HG02840 (cell line): Measurements from ENCODE around the gene FSTL5.
"Not testable (repeated sequence)": the region's sequence is repeated elsewhere in the genome, so short reads cannot be mapped to it uniquely, and the experiment has no call there.

ENCODE experiments used
- ATAC-seq: cut with Tn5 transposase; IDR thresholded peaks from one replicate; pipeline ENCODE4 v1.9.1; 2021; ENCODE audit warnings: mild to moderate bottlenecking, moderate library complexity, moderate number of reproducible peaks; ENCODE audit not compliant: unreplicated experiment, low FRiP score

Gene FSTL5

DNA sequence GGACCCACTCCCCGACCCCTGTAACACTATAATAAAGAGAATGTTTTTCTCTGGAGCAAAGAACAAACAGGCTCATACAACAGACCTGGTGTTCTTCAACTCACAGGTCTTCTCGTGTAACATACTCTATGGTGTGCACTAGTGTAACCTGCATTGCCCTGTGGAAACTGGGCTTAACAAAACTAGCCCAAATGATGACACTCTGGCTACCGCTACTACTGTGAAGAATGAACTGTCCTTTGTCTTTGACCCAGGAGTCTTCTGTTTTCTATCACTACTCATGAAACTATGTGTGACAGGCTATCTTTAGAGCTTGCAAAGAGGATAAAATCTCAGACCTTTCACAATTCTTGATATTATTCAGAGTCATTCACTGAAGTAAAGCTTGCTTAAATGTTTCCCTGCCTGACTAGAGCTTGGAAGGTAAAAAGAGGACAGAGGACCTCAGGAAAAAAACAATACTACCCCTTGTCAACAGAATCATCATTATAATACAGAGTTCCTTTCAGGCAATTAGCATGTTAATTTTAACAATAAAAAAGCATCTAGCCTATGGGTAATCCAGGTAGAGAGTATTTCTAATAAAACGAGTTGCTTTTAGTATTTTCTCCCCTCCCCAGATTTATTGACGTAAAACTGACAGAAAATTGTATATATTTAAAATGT is 59.2 kb downstream of the FSTL5 start:
- ATAC-seq: no peak

GRCh38 chr4:162103908-162104307 is 59.9 kb downstream of the FSTL5 start:
- ATAC-seq: not testable (repeated sequence)

GRCh38 chr4:162102713-162103112 is 61.1 kb downstream of the FSTL5 start:
- no peak for ATAC-seq

DNA sequence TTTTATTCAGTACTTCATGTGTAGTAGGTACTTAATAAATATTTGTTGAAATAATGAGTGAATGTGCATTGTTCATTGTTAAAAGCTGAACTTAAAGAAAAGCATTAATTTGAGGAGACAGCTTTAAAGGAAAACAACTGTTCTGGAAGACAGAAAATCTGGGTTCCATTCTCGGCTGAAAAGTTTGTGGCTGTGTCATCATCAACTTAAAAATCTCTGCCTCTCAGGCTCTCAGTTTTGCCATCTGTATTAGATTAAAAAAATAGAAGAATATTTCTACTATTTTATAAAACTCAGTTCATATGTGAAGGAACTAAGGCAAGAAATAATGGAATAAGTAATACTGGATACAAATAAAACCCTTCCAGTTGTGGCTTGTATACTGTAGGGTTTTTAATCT is 62.5 kb downstream of the FSTL5 start:
- no peak for ATAC-seq

- no peak for ATAC-seq
Observed at GRCh38 chr4:162075726-162076125, 88.1 kb downstream of the FSTL5 start.

GRCh38 chr4:162061214-162061613 is 102.6 kb downstream of the FSTL5 start:
- no peak for ATAC-seq

DNA sequence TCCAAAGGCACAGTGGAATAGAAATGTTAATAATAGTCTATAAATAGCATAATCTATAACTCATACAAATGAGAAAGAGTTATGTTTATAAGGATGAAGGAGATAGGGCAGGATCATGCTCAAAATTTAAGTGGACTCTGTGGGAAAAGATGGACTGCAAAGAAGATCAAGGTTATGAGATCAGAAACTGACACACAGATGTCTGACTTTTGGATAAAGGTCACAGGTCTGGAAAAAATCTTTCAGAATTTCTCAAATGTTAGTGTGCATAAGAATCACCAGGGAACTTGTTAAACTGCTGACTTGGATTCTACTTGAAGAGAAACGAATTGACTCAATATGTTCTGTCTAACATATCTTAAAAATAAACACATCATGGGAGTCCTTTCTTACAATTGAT is 104.1 kb downstream of the FSTL5 start:
- no peak for ATAC-seq

DNA sequence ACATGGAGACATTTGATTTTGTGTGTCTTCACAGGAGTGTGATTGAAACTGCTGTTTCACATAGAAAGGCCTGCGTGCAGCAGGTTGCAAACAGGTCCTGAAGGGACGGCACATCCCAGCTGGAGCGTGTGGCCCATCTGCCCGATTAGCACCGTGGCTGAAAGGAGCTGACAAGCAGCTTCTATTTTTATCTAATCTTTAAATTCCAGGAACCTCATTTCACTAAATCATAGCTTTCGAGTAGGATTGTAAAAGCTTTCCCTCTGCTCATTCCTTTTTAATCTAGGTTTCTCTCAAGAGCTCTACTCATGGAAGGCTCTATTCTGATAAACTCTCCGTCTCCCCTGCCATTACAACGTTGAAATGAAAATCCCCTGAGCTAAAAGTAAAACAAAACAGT is 106.8 kb downstream of the FSTL5 start:
- no peak for ATAC-seq

GRCh38 chr4:162046135-162046534 is 117.7 kb downstream of the FSTL5 start:
- no peak for ATAC-seq

- ATAC-seq: no peak
Observed at GRCh38 chr4:162038112-162038511, 125.7 kb downstream of the FSTL5 start.

DNA sequence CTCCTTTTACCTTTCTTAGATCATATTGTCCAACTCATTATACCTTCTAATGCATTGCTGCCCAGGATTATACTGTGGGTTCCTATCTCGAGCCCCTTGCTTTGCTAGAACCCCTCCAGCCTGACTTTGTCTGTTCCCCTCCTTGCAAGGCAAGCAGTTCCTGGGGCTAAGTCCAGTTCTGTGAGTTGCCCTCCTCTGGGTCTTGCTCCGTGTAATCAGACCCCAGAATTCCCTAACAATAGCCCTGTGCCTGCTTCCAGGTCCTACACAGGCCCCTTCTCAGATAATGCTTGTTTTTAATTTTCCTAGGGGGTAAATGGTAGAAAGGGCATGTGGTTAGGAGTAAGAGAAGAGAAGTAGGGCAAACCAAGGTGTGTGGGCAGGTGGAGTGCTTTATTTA is 145.9 kb downstream of the FSTL5 start:
- no peak for ATAC-seq

- no peak for ATAC-seq
Observed at GRCh38 chr4:162016991-162017390, 146.8 kb downstream of the FSTL5 start.

DNA sequence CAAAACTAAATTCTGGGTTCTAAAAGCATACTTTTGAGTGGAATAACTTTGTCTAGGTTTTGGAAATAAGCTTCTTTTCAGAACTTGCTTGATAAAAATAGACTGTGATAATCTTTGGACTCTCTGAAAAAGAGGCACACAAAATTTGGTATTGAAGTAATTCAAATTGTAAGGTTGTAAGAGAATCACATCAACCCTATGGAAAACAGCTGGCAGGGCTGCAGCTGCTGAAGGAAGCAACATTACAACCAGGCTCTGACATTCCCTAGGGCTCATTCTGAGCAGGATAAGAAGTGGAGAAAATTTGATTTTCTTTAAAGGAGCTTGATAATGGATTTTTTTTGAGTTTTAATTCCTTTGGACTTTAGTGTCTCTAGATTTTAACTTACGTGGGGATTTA is 147.6 kb downstream of the FSTL5 start:
- ATAC-seq: no peak

DNA sequence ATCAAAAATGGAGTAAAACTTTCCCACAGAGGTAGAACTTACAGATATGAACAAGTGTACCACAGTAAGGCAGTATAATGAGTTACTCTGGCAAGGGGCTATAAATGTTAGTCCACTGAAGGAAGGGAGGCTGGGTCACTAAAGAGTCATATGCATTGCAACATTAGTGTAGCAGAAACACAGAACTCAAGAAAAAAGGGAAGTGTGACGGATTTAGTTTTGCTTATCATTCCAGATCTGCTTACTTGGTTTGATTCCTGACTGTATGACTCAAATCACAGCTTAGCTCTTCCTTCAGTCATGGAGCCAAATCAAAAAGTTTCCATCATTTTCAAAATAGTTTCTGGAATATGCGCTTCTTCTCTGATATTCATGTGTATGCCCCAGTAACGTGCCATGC is 148.7 kb downstream of the FSTL5 start:
- ATAC-seq: no peak

DNA sequence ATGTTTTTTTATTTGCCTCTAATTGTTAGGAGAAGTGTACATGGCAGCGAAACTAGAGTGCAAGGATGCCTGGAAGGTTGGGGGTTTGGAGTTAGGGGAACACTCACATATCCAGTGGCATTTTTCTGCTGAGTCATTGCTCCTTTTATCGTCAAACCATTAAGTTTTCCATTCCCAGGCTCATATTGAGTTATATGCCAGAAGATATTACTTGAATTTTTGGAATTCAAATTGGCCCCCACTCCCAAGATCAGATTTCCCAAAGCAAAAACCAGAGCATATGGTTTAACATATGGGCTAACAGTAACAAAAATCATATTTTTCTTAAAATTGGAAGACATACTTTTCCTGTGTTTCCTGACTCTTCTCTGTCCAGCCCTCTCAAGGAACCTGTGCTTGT is 152.7 kb downstream of the FSTL5 start:
- no peak for ATAC-seq

GRCh38 chr4:162010362-162010761 is 153.4 kb downstream of the FSTL5 start:
- no peak for ATAC-seq

DNA sequence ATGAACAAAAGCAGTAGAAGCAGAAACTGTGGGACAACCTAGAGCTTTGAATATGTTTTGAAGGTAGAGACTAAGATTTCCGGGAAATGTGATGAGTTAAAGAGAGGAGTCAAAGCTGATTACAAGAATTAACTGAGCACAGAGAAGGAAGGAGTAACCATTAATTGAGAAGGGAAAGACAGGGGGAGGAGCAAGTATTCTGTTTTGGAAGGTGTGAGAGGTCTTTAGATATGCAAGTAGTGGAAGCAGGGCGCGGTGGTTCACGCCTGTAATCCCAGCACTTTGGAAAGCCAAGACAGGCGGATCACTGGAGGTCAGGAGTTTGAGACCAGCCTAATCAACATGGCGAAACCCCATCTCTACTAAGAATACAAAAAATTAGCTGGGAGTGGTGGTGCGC is 171.5 kb downstream of the FSTL5 start:
- ATAC-seq: no peak

- no peak for ATAC-seq
Observed at GRCh38 chr4:161991811-161992210, 172.0 kb downstream of the FSTL5 start.

- ATAC-seq: no peak
Observed at GRCh38 chr4:161990721-161991120, 173.1 kb downstream of the FSTL5 start.

DNA sequence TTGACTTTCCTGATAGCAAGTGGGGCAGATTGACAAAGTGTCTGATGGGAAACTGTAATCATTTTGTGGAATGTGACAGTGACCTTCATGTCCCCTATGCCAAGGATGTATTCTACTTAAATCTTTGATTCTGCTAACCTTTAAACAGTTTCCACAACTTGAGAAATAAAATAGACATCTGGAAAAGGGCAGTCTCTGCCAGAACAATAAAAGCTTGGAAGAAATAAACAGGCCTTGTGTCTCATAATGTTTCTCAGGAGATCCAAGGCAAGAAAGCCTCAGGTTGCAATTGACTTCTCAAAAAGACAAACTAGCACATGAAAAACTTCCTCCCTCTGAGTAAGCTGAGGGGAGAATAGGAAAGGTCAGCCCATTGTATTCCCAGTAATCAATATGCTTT is 174.9 kb downstream of the FSTL5 start:
- no peak for ATAC-seq

DNA sequence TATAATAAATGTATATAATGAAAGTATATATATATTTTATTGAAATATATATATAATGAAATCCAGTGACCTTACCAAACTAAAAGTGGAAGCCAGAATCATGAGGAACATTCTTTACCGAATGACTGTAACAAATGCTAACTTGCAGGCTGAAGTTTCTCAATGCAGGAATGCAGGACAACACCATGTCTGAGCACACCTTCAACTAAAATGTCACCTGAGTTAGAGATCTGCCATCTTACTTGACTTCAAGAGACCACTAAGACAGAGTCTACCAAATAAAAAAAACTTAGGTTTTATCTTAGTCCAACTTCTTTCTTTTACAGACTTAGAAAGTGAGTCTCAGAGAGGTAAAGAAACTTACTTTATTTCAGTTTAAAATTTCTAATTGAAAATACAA is 176.2 kb downstream of the FSTL5 start:
- no peak for ATAC-seq

GRCh38 chr4:161952382-161952781 is 211.4 kb downstream of the FSTL5 start:
- no peak for ATAC-seq
